Stimulated activated naive CD4-positive, alpha-beta T cell (primary cell): Measurements from ENCODE around the gene BARX1.
A peak's percentile ranks its signal among the peaks of the same experiment; 100 is the strongest.
"Not testable (repeated sequence)": the region's sequence is repeated elsewhere in the genome, so short reads cannot be mapped to it uniquely, and the experiment has no call there.

Experiments
- DNase-seq, 6 experiments: peaks; one replicate each; lab custom pipeline; 2025; lab: John Stamatoyannopoulos, UW

The BARX1 gene

GRCh38 chr9:93951655-93952118 is 3.5 kb downstream of the BARX1 start:
- peak in 1 of 6 experiments; percentile 16 for DNase-seq

GRCh38 chr9:93950619-93951601 is 4.2 kb downstream of the BARX1 start:
- DNase-seq = peak in 1 of 6 experiments; percentile 37

GRCh38 chr9:93949694-93950449 is 5.3 kb downstream of the BARX1 start:
- DNase-seq = no peak

- DNase-seq = no peak
Measured at GRCh38 chr9:93949073-93949693, 6.0 kb downstream of the BARX1 start.

- no peak for DNase-seq
Measured at GRCh38 chr9:93948441-93949072, 6.6 kb downstream of the BARX1 start.

- DNase-seq = no peak
Measured at GRCh38 chr9:93947409-93948070, 7.6 kb downstream of the BARX1 start.

- no peak for DNase-seq
Measured at GRCh38 chr9:93946338-93946712, 8.8 kb downstream of the BARX1 start.

GRCh38 chr9:93945400-93946337 is 9.5 kb downstream of the BARX1 start:
- DNase-seq = no peak

- no peak for DNase-seq
Measured at GRCh38 chr9:93944011-93944410, 11.1 kb downstream of the BARX1 start.

- no peak for DNase-seq
Measured at GRCh38 chr9:93942161-93942560, 13.0 kb downstream of the BARX1 start.

- DNase-seq = no peak
Measured at GRCh38 chr9:93941493-93941892, 13.7 kb downstream of the BARX1 start.

- DNase-seq = no peak
Measured at GRCh38 chr9:93940951-93941350, 14.2 kb downstream of the BARX1 start.

GRCh38 chr9:93939589-93939988 is 15.6 kb downstream of the BARX1 start:
- DNase-seq = not testable (repeated sequence)

GRCh38 chr9:93937193-93937592 is 18.0 kb downstream of the BARX1 start:
- DNase-seq = no peak

- DNase-seq = no peak
Measured at GRCh38 chr9:93931905-93932304, 23.2 kb downstream of the BARX1 start.

- DNase-seq = no peak
Measured at GRCh38 chr9:93930070-93930469, 25.1 kb downstream of the BARX1 start.

- no peak for DNase-seq
Measured at GRCh38 chr9:93929231-93929630, 25.9 kb downstream of the BARX1 start.

GRCh38 chr9:93922535-93922934 is 32.6 kb downstream of the BARX1 start:
- no peak for DNase-seq

- DNase-seq = no peak
Measured at GRCh38 chr9:93920131-93920800, 34.9 kb downstream of the BARX1 start.

GRCh38 chr9:93918061-93918460 is 37.1 kb downstream of the BARX1 start:
- no peak for DNase-seq
